Skeletal muscle satellite cell (primary cell): Measurements from ENCODE around the gene ATP4B.

Experiments used
- H3K27me3 ChIP-seq: 2 replicates; pipeline ENCODE4 v1.7.0; 2013; ENCODE audit warnings: low read length; ENCODE audit not compliant: control insufficient read depth, insufficient read depth
- H3K36me3 ChIP-seq: 2 replicates; pipeline ENCODE4 v1.7.0; 2013; ENCODE audit warnings: mild to moderate bottlenecking, control low read depth, low read length; ENCODE audit not compliant: insufficient read depth
- H3K4me1 ChIP-seq: 2 replicates; pipeline ENCODE4 v1.7.0; 2013; ENCODE audit warnings: low read length; ENCODE audit not compliant: control insufficient read depth, insufficient read depth
- H3K4me2 ChIP-seq: 2 replicates; pipeline ENCODE4 v1.7.0; 2013; ENCODE audit warnings: mild to moderate bottlenecking, low read length
- H3K4me3 ChIP-seq: 2 replicates; pipeline ENCODE4 v1.7.0; 2013; ENCODE audit warnings: low read length
- H3K9ac ChIP-seq: 2 replicates; pipeline ENCODE4 v1.7.0; 2013; ENCODE audit warnings: mild to moderate bottlenecking, low read depth, low read length, moderate library complexity
- H3K9me3 ChIP-seq: replicated peaks from 2 replicates; pipeline ENCODE4 v1.7.0; 2013; ENCODE audit warnings: mild to moderate bottlenecking, control low read depth, low read length

The ATP4B gene

GRCh38 chr13:113665597-113666328, 7.8 kb upstream of the ATP4B start:
- peaks cover 6% of the 10 kb centered on the region for H3K9me3 ChIP-seq
- H3K4me2 ChIP-seq = no peak overlapping the region
- peaks cover 63% of the 10 kb centered on the region for H3K27me3 ChIP-seq
- no peak overlapping the region for H3K9ac ChIP-seq
- no peaks in the 10 kb centered on the region for H3K4me1 ChIP-seq
- H3K4me3 ChIP-seq = no peak overlapping the region
- no peaks in the 10 kb centered on the region for H3K36me3 ChIP-seq

- Histone ChIP-seq H3K9ac (no peak overlapping the region), H3K4me2 (no peak overlapping the region), H3K4me3 (no peak overlapping the region), H3K4me1 (no peaks in the 10 kb centered on the region), H3K9me3 (peaks cover 9% of the 10 kb centered on the region), H3K27me3 (peaks cover 69% of the 10 kb centered on the region), H3K36me3 (no peaks in the 10 kb centered on the region)
These were observed 7.0 kb upstream of the ATP4B start for GRCh38 chr13:113664751-113665596.

GRCh38 chr13:113663934-113664333, 5.9 kb upstream of the ATP4B start:
- Histone ChIP-seq H3K4me2 (no peak overlapping the region), H3K36me3 (no peaks in the 10 kb centered on the region), H3K9ac (no peak overlapping the region), H3K9me3 (peaks cover 9% of the 10 kb centered on the region), H3K4me3 (no peak overlapping the region), H3K4me1 (no peaks in the 10 kb centered on the region), H3K27me3 (peaks cover 70% of the 10 kb centered on the region)

DNA sequence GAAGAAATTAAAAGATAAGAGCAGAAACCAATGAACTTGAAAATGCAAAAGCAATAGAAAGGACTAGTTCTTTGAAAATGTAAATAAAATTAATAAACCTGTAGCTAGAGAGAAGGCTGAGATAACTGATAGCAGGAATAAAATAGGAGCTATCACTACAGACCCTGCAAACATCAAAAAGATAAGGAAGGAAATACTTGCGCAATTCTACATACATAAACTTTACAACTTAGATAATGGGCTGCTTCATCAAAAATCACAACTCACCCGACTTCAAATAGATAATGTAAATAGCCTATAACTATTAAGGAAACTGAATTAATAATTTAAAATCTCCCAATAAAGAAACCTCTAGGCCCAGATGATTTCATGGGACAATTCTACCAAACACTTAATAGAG, 3.5 kb upstream of the ATP4B start:
- peaks cover 56% of the 10 kb centered on the region for H3K27me3 ChIP-seq
- no peak overlapping the region for H3K4me2 ChIP-seq
- H3K4me3 ChIP-seq = no peak overlapping the region
- H3K36me3 ChIP-seq = no peaks in the 10 kb centered on the region
- H3K9ac ChIP-seq = no peak overlapping the region
- H3K4me1 ChIP-seq = no peaks in the 10 kb centered on the region
- peaks cover 9% of the 10 kb centered on the region for H3K9me3 ChIP-seq

GRCh38 chr13:113660066-113660465, 2.1 kb upstream of the ATP4B start:
- no peak overlapping the region for H3K4me3 ChIP-seq
- H3K4me2 ChIP-seq = no peak overlapping the region
- peaks cover 9% of the 10 kb centered on the region for H3K9me3 ChIP-seq
- no peaks in the 10 kb centered on the region for H3K36me3 ChIP-seq
- peaks cover 56% of the 10 kb centered on the region for H3K27me3 ChIP-seq
- no peaks in the 10 kb centered on the region for H3K4me1 ChIP-seq
- H3K9ac ChIP-seq = no peak overlapping the region

GRCh38 chr13:113659337-113659736, 1.3 kb upstream of the ATP4B start:
- H3K9ac ChIP-seq = no peak overlapping the region
- peaks cover 49% of the 10 kb centered on the region for H3K27me3 ChIP-seq
- H3K9me3 ChIP-seq = peaks cover 9% of the 10 kb centered on the region
- H3K4me1 ChIP-seq = no peaks in the 10 kb centered on the region
- no peaks in the 10 kb centered on the region for H3K36me3 ChIP-seq
- H3K4me3 ChIP-seq = no peak overlapping the region
- no peak overlapping the region for H3K4me2 ChIP-seq

GRCh38 chr13:113658836-113659235, 838 bp upstream of the ATP4B start:
- H3K4me1 ChIP-seq = no peaks in the 10 kb centered on the region
- H3K4me3 ChIP-seq = no peak overlapping the region
- H3K9me3 ChIP-seq = peaks cover 9% of the 10 kb centered on the region
- H3K4me2 ChIP-seq = no peak overlapping the region
- no peak overlapping the region for H3K9ac ChIP-seq
- H3K36me3 ChIP-seq = no peaks in the 10 kb centered on the region
- peaks cover 44% of the 10 kb centered on the region for H3K27me3 ChIP-seq

DNA sequence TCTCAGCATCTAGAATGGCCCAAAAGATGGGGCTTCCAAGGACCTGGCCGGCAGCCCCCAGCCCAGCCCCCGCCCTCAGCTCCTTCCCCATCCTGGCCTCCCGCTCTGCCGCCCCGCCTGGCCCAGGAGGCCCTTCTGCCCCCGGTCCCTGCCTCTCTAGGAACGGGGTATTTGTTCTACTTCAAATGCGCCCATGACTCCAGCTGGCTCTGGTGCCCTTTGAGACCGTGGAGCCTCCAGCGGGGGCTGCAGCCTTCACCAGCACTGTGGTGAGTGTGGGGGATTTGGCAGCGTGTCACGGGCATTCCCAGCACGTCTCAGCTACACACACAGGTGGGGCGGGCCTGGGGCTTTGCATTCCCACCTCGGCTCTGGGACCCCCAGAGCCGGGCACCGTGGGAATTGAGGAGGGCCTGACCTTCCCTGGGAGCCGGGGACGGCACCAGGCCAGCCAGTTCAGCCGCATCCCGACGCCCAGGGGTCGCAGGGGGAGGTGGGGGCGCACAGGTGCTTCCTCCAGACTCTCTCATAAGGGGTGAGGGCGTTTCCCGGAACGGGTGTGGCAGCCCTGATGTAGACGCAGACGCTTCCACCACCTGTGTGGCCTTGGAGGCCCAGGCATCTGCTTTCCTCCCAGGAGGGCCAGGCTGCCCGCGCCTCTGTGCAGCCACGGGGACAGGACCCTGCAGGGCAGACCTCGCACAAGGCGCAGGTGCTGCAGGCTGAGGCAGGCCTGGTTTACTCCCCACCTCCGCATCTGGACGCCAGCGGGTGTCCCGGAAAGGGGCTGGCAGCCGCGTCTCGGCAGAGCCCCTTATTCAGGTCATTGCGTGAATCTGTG, 947 bp downstream of the ATP4B start:
- Histone ChIP-seq H3K9ac (no peak overlapping the region), H3K36me3 (no peaks in the 10 kb centered on the region), H3K9me3 (peaks cover 9% of the 10 kb centered on the region), H3K4me1 (no peaks in the 10 kb centered on the region), H3K27me3 (peaks cover 34% of the 10 kb centered on the region), H3K4me3 (no peak overlapping the region), H3K4me2 (no peak overlapping the region)

DNA sequence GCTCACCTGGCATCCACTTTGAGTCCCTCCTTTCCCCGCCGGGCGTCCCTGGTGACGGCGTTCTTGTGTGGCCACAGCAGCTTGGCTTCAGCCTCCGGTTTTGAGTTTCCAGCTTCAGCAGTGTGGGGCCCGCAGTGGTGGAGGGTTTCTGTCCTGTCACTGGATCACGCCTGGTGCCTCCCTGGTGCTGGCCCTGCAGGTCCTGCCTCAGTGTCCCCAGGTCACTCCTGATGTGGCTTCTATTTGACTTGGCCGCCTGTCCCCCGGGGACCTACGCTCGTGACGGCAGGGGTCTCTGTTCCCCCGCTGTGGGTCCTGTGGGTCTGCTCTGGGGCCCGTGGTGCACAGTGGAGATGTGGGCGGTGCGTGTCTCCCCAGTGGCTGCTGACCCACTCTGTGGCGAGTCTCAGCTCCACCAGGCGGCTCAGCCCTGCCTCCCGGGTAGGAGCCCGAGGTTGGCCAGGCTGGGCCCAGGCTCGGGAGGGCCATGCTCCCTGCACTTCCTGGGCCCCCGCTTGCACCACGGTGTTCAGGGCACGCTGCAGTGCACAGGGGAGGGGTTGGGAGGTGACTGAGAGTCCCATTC, 1.9 kb downstream of the ATP4B start:
- H3K9ac ChIP-seq = no peak overlapping the region
- H3K4me3 ChIP-seq = no peak overlapping the region
- H3K4me1 ChIP-seq = no peaks in the 10 kb centered on the region
- H3K36me3 ChIP-seq = no peaks in the 10 kb centered on the region
- H3K9me3 ChIP-seq = peaks cover 6% of the 10 kb centered on the region
- H3K27me3 ChIP-seq = peaks cover 28% of the 10 kb centered on the region
- no peak overlapping the region for H3K4me2 ChIP-seq

- no peak overlapping the region for H3K4me3 ChIP-seq
- peaks cover 22% of the 10 kb centered on the region for H3K27me3 ChIP-seq
- no peaks in the 10 kb centered on the region for H3K36me3 ChIP-seq
- H3K9ac ChIP-seq = no peak overlapping the region
- H3K9me3 ChIP-seq = peaks cover under 1% of the 10 kb centered on the region
- no peak overlapping the region for H3K4me2 ChIP-seq
- H3K4me1 ChIP-seq = no peaks in the 10 kb centered on the region
These were observed 2.5 kb downstream of the ATP4B start for GRCh38 chr13:113655346-113656002.
